DOHH2 (cell line): ENCODE data around the gene CAMLG.

Experiments used
- CTCF ChIP-seq: fragments of 200-600 bp; sonication (generic); IDR thresholded peaks from one replicate; pipeline ENCODE4 v1.5.1; 2014; ENCODE audit warnings: antibody characterized with exemption, mild to moderate bottlenecking, low read depth, low read length; ENCODE audit not compliant: poor library complexity, severe bottlenecking
- EZH2phosphoT487 ChIP-seq: fragments of 200-600 bp; sonication (generic); IDR thresholded peaks from 2 replicates; pipeline ENCODE4 v1.6.1; 2017; ENCODE audit warnings: borderline replicate concordance, mild to moderate bottlenecking, antibody characterized with exemption, low read length, moderate library complexity, mixed read lengths

GRCh38 chr5:134787692-134788091 lies 49.3 kb downstream of the CAMLG start:
- TF ChIP-seq EZH2phosphoT487 (no peak), CTCF (no peak)
